Measurements from ENCODE around the gene TIMMDC1.
"Not testable (repeated sequence)": the region's sequence is repeated elsewhere in the genome, so short reads cannot be mapped to it uniquely, and the experiment has no call there.

The TIMMDC1 gene

GRCh38 chr3:119557877-119558269 is 59.5 kb downstream of the TIMMDC1 start:
- DNase-seq: no peak

- DNase-seq: no peak
These were observed 60.4 kb downstream of the TIMMDC1 start for GRCh38 chr3:119558626-119559317.

- DNase-seq: no peak
These were observed 61.2 kb downstream of the TIMMDC1 start, which contains the start of gene CD80 for GRCh38 chr3:119559441-119559963. Gene CD80 (minus strand): TSS chr3:119559614. CDS start chr3:119557728, 1,886 bp downstream.

GRCh38 chr3:119560160-119560559 is 61.8 kb downstream of the TIMMDC1 start:
- no peak for DNase-seq

GRCh38 chr3:119562307-119562961 is 64.1 kb downstream of the TIMMDC1 start:
- no peak for DNase-seq

- DNase-seq: not testable (repeated sequence)
These were observed 65.0 kb downstream of the TIMMDC1 start for GRCh38 chr3:119563334-119563733.

GRCh38 chr3:119569156-119569555 is 70.8 kb downstream of the TIMMDC1 start:
- DNase-seq: no peak

GRCh38 chr3:119570229-119570628 is 71.9 kb downstream of the TIMMDC1 start:
- no peak for DNase-seq

- no peak for DNase-seq
These were observed 72.9 kb downstream of the TIMMDC1 start for GRCh38 chr3:119571230-119571629.

GRCh38 chr3:119571688-119572087 is 73.3 kb downstream of the TIMMDC1 start:
- no peak for DNase-seq
